Erythroblast (primary cell): ENCODE results near the gene HRH4.

Experiments used
- GATA1 ChIP-seq: IDR thresholded peaks from 2 replicates; pipeline ENCODE4 v1.6.1; 2011; ENCODE audit warnings: low read depth, mild to moderate bottlenecking, control low read depth, low read length, moderate library complexity
- POLR2A ChIP-seq: IDR thresholded peaks from 2 replicates; pipeline ENCODE4 v1.6.1; 2011; ENCODE audit warnings: mild to moderate bottlenecking, low read length

DNA sequence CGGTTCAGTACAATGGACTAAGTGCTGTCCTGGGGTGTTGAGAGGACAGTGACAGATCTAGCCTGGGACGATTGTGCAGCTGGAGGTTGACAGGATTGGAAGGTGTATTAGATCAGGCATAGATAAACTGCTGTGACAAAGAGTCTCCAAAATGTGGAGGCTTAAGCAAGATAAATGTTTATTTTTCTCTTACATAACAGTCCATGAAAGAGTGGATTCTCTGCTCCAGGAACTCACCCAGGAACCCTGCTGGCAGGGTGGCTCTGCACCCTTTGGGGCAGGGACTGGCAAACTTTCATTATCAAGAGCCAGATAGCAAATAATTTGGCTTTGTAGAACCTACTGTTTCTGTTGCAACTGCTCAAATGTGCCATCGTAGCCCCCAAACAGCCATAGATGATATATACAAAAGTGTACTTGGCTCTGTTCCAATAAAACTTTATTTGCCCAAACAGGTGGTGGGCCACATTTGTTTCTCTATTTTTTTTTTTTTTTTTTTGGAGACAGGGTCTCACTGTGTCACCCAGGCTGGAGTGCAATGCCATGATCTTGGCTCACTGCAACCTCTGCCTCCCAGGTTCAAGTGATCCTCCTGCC, 9.7 kb downstream of the HRH4 start:
- TF ChIP-seq POLR2A (no peak), GATA1 (no peak)
